Chondrocyte (in vitro differentiated cells): ENCODE data around the gene VOPP1. TPM values are rescaled to one million over a fixed set of nuclear protein-coding genes. Genes with fewer than 3 reads are reported as not detected.

Experiments
- DNase-seq: peaks from one replicate; pipeline ENCODE4 v3.0.0; 2021; ENCODE audit warnings: mixed read lengths, low spot score
- H3K27ac Mint-ChIP-seq: one replicate; pipeline ENCODE4 v1.8.0; 2021; ENCODE audit warnings: mild to moderate bottlenecking, moderate library complexity, mixed read lengths; ENCODE audit not compliant: unreplicated experiment
- H3K27me3 Mint-ChIP-seq: 2 replicates; pipeline ENCODE4 v1.8.0; 2021; ENCODE audit warnings: low read depth, mixed read lengths
- H3K36me3 Mint-ChIP-seq: 2 replicates; pipeline ENCODE4 v1.8.0; 2021; ENCODE audit warnings: low read depth, mixed read lengths
- H3K4me1 Mint-ChIP-seq: 2 replicates; pipeline ENCODE4 v1.8.0; 2021; ENCODE audit warnings: low read depth, mild to moderate bottlenecking, mixed read lengths
- H3K4me3 Mint-ChIP-seq: one replicate; pipeline ENCODE4 v1.8.0; 2021; ENCODE audit warnings: mild to moderate bottlenecking, moderate library complexity, mixed read lengths; ENCODE audit not compliant: unreplicated experiment
- H3K9me3 Mint-ChIP-seq: 2 replicates; pipeline ENCODE4 v1.8.0; 2021; ENCODE audit warnings: low read depth, mixed read lengths
- CTCF ChIP-seq: fragments of 200-600 bp; sonication (generic); IDR thresholded peaks from 2 replicates; pipeline ENCODE4 v1.5.0; 2021; ENCODE audit warnings: antibody characterized with exemption, mild to moderate bottlenecking, moderate library complexity
- total RNA-seq: library from RNA; stranded (reverse); gene quantifications from 3 replicates; pipeline ENCODE4 v1.2.1, GENCODE V29; 2021

VOPP1 gene
- total RNA-seq, 1 donor from 2014 or later = 69.2 TPM

- no peak overlapping the region for H3K27ac Mint-ChIP-seq
- no peaks in the 10 kb centered on the region for H3K9me3 Mint-ChIP-seq
- no peak for DNase-seq
- no peaks in the 10 kb centered on the region for H3K36me3 Mint-ChIP-seq
- H3K27me3 Mint-ChIP-seq = no peaks in the 10 kb centered on the region
- peaks cover 57% of the 10 kb centered on the region for H3K4me1 Mint-ChIP-seq
- H3K4me3 Mint-ChIP-seq = no peak overlapping the region
- no peak for TF ChIP-seq CTCF
These were observed 6.6 kb downstream of the VOPP1 start for GRCh38 chr7:55565681-55566080.

GRCh38 chr7:55563596-55564325, 8.5 kb downstream of the VOPP1 start:
- no peak overlapping the region for H3K27ac Mint-ChIP-seq

GRCh38 chr7:55561690-55562089, 10.6 kb downstream of the VOPP1 start:
- TF ChIP-seq CTCF = no peak
- no peak overlapping the region for H3K27ac Mint-ChIP-seq
- peaks cover 39% of the 10 kb centered on the region for H3K4me1 Mint-ChIP-seq

More at GRCh38 chr7:55563596-55564325, 8.5 kb downstream of the VOPP1 start:
- H3K4me3 Mint-ChIP-seq = no peak overlapping the region
- H3K36me3 Mint-ChIP-seq = no peaks in the 10 kb centered on the region
- TF ChIP-seq CTCF = no peak
- peaks cover 43% of the 10 kb centered on the region for H3K4me1 Mint-ChIP-seq
- no peak for DNase-seq
- H3K27me3 Mint-ChIP-seq = no peaks in the 10 kb centered on the region
- H3K9me3 Mint-ChIP-seq = no peaks in the 10 kb centered on the region

GRCh38 chr7:55558962-55559920, 13.1 kb downstream of the VOPP1 start:
- H3K9me3 Mint-ChIP-seq = no peaks in the 10 kb centered on the region
- peaks cover 37% of the 10 kb centered on the region for H3K4me1 Mint-ChIP-seq
- H3K27ac Mint-ChIP-seq = no peak overlapping the region
- no peaks in the 10 kb centered on the region for H3K27me3 Mint-ChIP-seq
- H3K36me3 Mint-ChIP-seq = peaks cover 2% of the 10 kb centered on the region
- no peak for TF ChIP-seq CTCF
- no peak for DNase-seq
- H3K4me3 Mint-ChIP-seq = no peak overlapping the region

More at GRCh38 chr7:55561690-55562089, 10.6 kb downstream of the VOPP1 start:
- H3K9me3 Mint-ChIP-seq = no peaks in the 10 kb centered on the region
- H3K4me3 Mint-ChIP-seq = no peak overlapping the region
- DNase-seq = no peak
- no peaks in the 10 kb centered on the region for H3K27me3 Mint-ChIP-seq
- H3K36me3 Mint-ChIP-seq = no peaks in the 10 kb centered on the region

- no peaks in the 10 kb centered on the region for H3K9me3 Mint-ChIP-seq
- no peak for TF ChIP-seq CTCF
- DNase-seq = no peak
- H3K4me1 Mint-ChIP-seq = peaks cover 46% of the 10 kb centered on the region
- H3K36me3 Mint-ChIP-seq = peaks cover 2% of the 10 kb centered on the region
- no peak overlapping the region for H3K27ac Mint-ChIP-seq
- H3K4me3 Mint-ChIP-seq = no peak overlapping the region
- H3K27me3 Mint-ChIP-seq = no peaks in the 10 kb centered on the region
These were observed 14.6 kb downstream of the VOPP1 start for GRCh38 chr7:55557666-55558188.
